NCI-H82 (cell line): Measurements from ENCODE around the gene NAT8L.
"Not testable (repeated sequence)": the region's sequence is repeated elsewhere in the genome, so short reads cannot be mapped to it uniquely, and the experiment has no call there.

Experiments used
- DNase-seq: peaks from one replicate; lab custom pipeline; 2025; lab: John Stamatoyannopoulos, UW

The NAT8L gene, protein sequence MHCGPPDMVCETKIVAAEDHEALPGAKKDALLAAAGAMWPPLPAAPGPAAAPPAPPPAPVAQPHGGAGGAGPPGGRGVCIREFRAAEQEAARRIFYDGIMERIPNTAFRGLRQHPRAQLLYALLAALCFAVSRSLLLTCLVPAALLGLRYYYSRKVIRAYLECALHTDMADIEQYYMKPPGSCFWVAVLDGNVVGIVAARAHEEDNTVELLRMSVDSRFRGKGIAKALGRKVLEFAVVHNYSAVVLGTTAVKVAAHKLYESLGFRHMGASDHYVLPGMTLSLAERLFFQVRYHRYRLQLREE

DNA sequence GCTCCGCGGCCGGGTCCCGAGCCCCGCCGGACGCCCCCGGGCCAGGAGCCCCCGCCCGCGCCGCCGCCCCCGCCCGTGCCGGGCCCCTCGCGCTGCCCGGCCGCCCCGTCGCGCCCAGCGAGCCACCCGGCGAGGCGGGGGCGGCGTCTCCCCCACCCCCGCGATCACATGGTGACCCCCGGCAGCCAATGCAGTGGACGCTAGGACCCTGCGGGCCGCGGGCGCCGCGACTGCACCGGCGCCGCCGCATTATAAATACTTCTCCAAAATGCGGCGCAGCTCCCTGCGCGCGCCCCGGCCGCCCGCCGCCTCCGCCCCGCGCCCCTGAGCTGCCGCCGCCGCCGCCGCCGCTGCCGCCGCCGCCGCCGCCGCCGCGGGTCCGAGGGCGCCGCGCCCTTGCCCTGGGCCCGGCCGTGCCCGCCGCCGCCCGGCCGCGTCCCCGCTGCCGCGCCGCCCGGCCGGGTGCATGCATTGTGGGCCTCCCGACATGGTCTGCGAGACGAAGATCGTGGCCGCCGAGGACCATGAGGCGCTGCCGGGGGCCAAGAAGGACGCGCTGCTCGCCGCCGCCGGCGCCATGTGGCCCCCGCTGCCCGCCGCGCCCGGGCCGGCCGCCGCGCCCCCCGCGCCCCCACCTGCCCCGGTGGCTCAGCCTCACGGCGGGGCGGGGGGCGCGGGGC, at the start of gene NAT8L:
Gene NAT8L, plus strand, starts transcription at position 282 of the 680 bp plus-strand sequence. Its CDS starts 185 bp downstream, at position 467.
- DNase-seq = peak; percentile 76

DNA sequence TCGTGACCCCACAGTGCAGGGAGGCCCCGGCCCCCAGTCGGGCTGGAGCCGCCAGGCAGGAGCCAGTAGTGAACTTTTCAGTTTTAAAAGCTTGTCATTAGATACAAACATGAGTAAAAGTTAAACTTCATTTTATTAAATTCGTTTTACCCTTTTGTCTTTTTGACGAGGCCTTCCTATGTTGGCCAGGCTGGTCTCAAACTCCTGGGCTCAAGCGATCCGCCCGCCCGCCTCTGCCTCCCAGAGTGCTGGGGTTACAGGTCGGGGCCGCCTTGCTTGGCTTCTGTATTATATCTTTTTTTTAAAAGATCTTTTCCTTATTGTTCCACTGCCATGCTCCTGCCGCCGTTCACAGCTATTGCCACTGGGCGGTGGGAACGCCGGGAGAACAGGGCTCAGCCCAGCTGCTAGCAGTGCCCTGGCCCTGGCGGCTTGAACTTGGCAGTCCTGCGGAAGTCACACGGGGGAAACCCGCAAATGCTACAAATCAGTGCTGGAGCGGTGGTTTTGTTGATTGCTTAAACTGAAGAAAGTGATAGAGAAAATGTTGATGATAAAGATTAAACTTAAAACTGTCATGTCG, 49.4 kb upstream of the NAT8L start:
- peak; percentile 70 for DNase-seq

DNA sequence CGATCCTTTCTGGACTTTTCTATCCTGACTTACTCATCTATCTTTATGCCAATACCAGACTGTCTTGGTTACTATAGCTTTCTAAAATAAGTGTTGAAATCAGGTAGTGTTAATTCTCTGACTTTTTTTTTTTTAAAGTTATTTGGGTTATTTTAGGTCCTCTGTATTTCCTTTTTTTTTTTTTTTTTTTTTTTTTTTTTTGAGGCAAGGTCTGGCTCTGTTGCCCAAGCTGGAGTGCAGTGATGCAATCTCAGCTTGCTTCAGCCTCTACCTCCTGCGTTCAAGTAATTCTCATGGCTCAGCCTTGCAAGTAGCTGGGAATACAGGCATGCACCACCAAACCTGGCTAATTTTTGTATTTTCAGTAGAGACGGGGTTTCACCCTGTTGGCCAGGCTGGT, 47.5 kb upstream of the NAT8L start:
- DNase-seq = no peak

DNA sequence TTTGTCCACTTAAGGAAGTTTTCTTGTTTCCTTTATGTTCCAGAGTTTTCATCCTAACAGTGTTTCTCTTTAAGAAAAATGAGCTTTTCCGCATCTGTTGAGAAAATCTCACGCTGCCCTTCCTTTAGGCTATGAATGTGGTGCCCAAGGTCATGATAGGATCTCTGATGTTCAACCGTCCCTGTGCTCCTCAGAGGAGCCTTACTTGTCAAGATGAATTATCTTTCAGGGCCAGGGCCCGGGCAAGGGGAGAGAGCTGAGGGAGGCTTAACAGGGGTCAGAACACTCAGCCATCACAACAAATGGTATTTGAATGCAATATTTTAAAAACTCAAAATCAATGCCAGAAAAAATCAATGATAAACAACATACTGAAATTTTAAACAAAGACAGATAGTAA, 44.1 kb upstream of the NAT8L start:
- DNase-seq = no peak

DNA sequence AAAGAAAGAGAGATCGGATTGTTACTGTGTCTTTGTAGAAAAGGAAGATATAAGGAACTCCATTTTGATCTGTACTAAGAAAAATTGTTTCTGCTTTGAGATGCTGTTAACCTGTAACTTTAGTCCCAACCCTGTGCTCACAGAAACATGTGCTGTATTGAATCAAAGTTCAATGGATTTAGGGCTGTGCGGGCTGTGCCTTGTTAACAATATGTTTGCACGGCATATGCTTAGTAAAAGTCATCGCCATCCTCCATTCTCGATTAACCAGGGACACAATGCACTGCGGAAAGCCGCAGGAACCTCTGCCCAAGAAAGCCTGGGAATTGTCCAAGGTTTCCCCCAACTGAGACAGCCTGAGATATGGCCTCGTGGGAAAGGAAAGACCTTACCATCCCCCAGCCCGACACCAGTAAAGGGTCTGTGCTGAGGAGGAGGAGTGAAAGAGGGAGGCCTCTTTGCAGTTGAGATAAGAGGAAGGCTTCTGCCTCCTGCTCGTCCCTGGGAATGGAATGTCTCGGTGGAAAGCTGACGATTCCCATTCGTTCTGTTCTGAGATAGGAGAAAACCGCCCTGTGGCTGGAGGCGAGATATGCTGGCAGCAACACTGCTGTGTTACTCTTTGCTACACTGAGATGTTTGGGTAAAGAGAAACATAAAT, 37.6 kb upstream of the NAT8L start:
- not testable (repeated sequence) for DNase-seq

DNA sequence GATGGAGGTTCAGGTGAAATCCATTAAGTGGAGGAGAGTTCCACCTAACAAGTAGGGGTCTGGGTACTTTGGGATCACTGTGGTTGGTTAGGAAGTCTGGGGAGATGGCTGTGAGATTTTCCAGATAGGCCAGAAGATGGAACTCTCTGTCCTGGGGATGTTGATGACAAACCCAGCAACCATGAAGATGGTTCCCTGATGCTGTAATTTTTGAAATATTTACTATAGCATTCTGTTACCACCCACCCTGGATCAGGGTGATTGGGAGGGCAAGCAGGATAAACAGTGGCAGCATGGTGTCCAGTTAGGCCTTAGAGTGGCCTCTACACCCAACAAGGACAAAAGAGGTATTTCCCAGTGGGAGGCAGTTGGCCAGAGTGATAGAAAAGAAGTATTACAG, 34.4 kb upstream of the NAT8L start:
- DNase-seq = no peak

DNA sequence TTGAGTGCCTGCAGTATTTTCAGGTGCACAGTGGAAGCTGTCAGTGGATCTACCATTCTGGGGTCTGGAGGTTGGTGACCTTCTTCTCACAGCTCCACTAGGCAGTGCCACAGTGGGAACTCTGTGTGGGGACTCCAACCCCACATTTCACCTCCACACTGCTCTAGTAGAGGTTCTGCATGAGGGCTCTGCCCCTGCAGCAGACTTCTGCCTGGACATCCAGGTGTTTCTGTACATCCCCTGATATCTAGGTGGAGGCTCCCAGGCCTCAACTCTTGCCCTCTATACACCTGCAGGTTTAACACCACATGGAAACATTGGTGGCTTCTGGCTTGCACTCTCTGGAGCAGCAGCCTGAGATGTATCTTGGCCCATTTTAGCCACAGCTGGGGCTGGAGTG, 33.3 kb upstream of the NAT8L start:
- no peak for DNase-seq

DNA sequence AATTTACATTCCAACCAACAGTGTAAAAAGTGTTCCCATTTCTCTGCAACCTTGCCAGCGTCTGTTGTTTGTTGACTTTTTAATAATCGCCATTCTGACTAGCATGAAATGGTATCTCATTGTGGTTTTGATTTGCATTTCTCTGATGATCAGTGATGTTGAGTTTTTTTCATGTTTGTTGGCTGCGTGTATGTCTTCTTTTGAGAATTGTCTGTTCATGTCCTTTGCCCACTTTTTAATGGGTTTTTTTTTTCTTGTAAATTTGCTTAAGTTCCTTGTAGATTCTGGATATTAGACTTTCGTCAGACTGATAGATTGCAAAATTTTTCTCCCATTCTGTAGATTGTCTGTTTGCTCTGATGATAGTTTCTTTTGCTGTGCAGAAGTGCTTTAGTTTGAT, 32.0 kb upstream of the NAT8L start:
- DNase-seq = not testable (repeated sequence)

DNA sequence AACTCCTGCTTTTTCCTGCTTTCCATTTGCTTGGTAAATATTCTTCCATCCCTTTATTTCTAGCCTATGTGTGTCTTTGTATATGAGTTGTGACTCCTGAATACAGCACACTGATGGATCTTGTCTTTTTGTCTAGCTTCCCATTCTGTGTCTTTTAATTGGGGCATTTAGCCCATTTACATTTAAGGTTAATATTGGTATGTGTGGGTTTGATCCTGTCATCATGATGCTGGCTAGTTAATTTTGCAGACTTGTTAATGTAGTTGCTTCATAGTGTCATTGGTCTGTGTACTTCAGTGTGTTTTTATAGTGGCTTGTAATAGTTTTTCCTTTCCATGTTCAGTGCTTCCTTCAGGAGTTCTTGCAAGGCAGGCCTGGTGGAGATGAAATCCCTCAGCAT, 28.0 kb upstream of the NAT8L start:
- not testable (repeated sequence) for DNase-seq

DNA sequence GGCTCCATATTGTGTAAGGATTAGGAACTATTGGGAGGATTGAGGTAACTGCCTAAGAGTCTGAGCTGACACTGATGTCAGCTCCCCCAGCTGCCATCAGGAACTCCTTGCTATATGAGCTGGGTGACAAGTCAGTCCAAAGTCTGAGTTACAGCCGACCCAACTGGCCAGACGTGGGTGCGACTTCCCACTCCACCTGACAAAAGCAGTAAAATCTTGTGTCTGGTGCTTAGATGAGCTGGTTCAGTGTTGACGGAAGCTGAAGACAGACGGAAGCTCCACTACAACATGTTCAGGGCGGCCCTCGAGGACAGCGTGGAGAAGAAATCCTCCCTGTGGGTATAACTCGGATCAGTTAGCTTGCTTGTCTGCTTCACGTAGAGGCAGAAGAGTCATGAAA, 22.8 kb upstream of the NAT8L start:
- DNase-seq = peak; percentile 54

DNA sequence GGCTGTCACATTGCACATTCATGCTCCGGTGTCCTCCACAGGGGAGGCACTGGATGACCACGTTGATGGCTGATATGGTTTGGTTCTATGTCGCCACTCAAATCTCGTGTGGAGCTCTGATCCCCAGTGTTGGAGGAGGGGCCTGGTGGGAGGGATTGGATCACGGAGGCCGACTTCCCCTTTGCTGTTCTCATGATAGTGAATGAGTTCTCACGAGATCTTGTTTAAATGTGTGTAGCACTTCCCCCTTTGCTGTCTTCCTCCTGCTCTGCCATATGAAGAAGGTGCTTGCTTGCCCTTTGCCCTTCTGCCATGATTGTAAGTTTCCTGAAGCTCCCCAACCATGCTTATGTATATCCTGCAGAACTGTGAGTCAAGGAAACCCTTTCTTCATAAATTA, 22.3 kb upstream of the NAT8L start:
- DNase-seq = peak; percentile 11

DNA sequence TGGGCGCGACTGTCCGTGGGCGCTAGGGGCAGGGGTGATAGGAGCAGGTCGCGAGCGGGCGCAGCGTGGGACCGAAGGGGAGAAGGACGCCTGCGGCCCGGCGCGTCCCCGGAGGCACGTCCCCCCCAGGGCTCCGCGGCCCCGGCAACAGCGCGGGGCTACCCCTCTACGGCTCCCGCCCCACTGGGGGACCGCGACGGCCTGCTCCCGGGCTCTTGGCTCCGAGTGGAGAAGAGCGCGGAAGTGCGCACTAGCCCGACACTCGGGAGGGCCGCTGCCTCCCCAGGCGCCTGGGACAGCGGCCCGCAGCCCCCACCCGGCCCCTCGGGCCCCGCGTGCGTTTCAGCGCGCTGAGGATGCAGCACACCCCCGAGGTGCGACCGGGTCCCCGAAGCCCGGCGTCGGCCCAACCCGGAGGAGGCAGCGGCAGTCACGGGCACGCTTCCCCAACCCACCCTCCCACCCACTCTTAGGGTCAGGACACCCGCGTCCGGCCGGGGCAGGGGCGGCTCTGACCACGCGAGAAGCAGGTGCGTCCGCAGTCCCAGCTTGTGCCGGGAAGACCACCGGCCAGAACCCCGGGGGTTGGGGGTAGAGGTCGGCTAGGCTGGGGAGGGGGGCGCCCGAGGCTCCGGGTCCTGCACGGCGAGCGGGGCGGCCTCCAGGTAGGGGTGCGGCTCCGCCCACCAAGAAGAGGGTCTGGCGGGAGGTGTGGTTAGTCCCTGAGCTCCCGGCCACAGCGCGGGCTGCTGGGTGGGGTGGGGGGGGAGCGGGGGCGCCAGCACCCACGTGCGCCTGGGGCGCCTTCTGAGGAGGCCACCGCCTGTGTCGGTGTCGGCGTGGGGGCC, 18.5 kb upstream of the NAT8L start:
- no peak for DNase-seq

DNA sequence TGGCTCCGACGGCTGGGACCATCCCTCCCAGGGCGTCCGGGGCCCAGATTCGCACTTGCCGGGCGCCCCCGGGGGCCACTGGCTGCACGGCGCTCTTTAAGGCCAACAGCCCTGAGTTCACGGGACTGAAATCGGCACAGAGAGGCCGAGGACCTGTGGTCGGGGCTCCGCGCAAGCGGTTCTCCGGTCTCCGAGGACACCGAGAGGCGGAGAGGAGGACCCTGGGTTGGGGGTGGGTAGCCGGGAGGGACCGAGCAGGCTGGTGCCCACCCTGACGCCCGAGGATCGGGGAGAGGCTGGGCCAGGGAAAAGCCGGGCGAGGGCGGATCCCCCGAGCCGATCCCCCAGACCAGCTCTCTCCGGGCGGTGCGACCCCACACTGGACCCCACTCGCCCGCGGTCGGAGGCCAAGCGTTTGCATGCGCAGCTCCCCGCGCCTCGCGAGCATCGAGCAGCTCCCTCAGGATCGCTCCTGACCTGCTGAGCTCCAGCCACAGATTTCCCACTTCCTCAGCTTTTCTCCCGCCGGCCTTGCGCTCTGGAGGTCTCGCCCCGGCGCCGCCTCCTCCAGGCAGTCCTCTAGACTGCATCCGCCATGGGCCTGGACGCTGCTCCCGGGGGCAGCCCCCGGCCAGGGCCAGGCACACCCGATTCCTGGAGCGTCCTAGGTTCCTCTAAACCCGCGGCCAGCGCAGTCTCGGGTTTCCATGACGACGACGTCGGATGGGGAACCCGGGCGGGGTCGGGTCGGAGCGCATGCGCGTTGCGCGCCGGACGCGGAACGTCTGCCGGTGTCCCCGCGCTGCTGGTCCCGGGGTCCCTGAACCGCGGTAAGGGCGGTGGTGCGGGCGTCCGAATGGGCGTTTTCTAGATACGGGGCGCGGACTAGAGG, 17.6 kb upstream of the NAT8L start:
- peak; percentile 76 for DNase-seq

DNA sequence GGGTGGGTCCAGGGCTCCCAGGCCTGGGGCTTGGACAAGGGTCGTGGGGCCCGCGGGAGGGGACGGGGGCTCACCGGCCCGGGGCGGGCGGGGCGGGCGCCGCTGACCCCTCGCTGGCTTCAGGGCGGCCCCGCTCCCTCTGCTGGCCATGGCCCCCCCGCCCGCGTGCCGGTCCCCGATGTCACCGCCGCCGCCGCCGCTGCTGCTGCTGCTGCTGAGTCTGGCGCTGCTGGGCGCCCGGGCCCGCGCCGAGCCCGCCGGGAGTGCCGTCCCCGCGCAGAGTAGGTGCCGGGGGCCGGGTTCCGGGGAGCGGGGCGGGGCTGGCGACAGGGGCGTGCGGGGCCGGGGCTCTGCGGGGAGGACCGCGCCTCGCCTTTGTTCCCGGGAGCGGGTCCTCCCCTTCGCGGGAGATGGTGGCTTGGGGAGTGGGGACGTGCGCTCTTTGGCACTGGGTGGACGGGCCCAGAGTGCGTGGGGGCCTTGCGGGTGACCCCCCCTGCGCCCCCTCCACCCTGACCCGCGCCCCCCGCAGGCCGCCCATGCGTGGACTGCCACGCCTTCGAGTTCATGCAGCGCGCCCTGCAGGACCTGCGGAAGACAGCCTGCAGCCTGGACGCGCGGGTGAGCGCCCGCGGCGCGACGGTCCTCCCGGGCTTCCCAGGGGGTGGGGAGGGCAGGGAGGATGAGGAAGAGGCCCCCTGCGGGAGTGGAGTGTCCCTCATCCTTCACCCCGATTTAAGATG, 16.8 kb upstream of the NAT8L start:
- DNase-seq = no peak

DNA sequence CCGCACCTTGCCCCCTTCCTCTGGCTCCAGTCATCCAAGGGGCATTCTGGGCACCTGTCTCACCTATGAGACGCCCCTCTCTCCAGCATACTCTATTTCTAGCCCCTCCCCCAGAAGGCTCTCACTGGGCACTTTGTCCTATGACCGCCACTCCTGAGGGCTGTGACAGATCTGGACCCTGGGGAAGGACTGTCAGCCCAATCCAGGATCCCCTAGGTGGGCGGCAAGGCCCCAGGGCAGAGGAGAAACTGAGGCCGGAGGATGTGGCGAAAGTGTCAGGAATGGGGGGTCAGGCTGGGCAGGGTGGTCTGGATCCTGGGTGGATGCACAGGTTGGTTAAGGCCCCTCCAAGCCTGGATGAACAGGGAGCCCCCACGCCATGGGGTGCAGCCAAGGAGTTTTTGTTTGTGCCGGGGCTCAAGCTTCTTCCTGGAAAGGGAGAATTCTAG, 16.2 kb upstream of the NAT8L start:
- DNase-seq = no peak

DNA sequence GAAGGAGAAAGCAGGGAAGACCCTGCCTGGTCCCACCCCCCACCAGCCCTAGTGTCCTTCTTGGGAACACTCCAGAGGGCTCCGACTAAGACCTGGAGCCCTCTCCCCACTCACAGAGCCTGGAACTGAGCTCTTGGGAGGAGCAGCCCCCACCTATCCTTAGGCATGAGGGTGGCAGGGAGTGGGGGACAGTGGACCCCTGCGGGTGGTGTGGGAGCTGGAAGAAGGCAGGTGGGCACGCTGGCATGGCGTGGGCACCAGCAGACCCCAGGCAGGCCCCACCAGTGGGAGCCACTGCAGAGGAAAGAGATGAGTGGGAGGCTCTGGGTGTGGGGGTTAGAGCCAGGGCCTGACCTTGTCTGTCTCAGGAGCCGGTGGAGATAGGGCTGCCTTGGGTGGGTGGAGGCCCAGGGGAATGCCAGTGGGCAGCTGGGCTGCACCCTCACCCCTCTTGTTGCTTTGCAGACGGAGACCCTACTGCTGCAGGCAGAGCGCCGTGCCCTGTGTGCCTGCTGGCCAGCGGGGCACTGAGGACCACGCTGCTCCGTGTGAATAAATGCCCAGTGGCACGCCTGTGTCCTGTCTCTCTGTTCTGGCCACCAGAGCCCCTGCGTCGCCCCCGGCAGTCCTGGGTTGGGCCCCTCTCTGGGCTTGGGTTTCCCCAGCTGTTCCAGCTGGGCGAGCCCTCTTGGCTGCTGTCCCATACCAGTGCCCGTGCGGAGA, 15.6 kb upstream of the NAT8L start:
- DNase-seq = no peak

DNA sequence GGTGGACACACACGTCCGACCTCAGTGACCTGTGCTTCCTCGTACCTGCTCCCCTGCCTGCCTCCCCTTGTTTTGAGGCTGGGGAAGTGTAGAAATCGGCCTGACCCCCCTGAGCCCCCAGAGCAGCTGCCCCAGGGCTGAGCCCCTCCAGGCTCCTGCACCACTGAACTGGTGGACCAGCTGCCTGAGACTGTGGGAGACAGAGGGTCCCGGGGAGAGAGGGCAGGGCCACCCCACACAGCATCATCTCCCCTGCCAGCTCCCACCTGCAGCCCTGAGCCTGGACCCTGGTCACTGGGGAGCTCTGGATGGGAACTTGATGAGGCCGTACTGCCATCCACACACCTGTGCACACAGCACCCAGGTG, 15.0 kb upstream of the NAT8L start:
- DNase-seq = no peak

DNA sequence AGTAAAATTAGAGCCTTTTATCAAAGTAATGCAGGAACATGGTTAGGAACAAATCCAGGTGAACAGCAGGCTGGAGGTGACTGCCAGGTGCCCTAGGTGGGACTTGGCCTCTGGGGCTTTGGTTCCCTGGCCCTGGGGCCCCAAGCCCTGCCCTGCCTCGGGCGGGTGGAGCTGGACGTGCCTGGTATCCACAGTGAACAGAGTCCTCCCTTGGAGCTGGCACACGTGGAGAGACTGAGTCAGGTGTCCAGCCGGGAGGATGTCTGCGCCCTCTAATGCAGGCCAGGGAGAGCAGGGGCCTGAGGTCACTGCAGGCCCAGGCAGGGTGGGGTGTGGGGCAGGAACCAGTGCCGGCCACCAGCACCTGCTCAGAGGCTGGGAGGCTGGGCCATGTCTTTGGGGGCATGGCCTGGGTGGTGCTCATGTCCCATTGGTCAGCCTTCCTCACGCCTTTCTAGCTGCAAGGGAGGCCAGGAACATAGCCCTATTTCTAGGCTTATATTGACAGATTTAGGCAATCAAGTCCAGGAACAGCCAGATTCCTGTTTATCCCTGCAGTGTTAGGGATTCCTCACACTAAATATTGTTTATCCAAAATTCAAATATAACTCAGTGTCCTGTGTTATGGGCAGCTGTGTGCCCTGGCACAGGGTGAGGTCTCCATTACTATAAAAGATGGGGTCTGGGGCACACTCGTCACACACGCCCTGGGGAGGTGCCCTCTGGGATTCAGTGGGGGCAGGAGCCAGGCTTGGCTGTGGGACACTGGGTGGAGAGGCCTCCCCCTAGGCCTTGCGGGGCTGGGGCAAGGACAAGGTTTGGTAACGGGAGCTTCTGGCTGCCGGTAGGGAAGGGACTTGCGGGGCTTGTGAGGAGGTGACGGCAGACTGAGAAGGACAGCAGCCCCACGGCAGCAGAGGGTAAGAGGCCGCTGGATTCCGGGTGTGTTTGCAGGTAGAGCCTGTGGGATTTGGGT, 14.3 kb upstream of the NAT8L start:
- no peak for DNase-seq
